Natural killer cell (primary cell): ENCODE data around the gene FHOD3. TPM values are rescaled to one million over a fixed set of nuclear protein-coding genes. Genes with fewer than 3 reads are reported as not detected.

Experiments used
- ATAC-seq, 3 donors: fragments of 150-1000 bp in 2 of 3; fragments of 200-7000 bp in 1 of 3; cut with Tn5 transposase; 1 replicate in 1 of 3; 2 replicates in 2 of 3; pipeline ENCODE4 v1.10.0; 2021; ENCODE audit warnings: mild to moderate bottlenecking in 2 of 3, moderate library complexity in 2 of 3
- DNase-seq, 2 donors: peaks; one replicate each; pipeline versions ENCODE4 v3.0.0 to v3.0.0-alpha.2; 2013 to 2021; ENCODE audit warnings: mixed read lengths in 1 of 2
- H3K27ac ChIP-seq: one replicate; pipeline ENCODE4 v1.5.1; 2013; ENCODE audit warnings: mild to moderate bottlenecking, low read length
- H3K27me3 ChIP-seq: one replicate; pipeline ENCODE4 v1.6.1; 2013; ENCODE audit warnings: low read length; ENCODE audit not compliant: control insufficient read depth, insufficient read depth
- H3K36me3 ChIP-seq: one replicate; pipeline ENCODE4 v1.6.1; 2013; ENCODE audit warnings: low read length; ENCODE audit not compliant: control insufficient read depth, insufficient read depth
- H3K4me1 ChIP-seq: one replicate; pipeline ENCODE4 v1.6.1; 2013; ENCODE audit warnings: low read length; ENCODE audit not compliant: control insufficient read depth, insufficient read depth
- H3K4me3 ChIP-seq: one replicate; pipeline ENCODE4 v1.5.1; 2013; ENCODE audit warnings: low read length
- H3K9me3 ChIP-seq: one replicate; pipeline ENCODE4 v1.6.1; 2013; ENCODE audit warnings: low read length; ENCODE audit not compliant: control insufficient read depth, insufficient read depth
- H3K27ac Mint-ChIP-seq, 2 donors: one replicate each; pipeline ENCODE4 v1.8.0; 2022; ENCODE audit warnings: mild to moderate bottlenecking in 2 of 2, mixed read lengths in 2 of 2, moderate library complexity in 1 of 2
- H3K27me3 Mint-ChIP-seq, 2 donors: one replicate each; pipeline ENCODE4 v1.8.0; 2022; ENCODE audit warnings: low read depth in 2 of 2, mixed read lengths in 2 of 2
- H3K36me3 Mint-ChIP-seq: one replicate; pipeline ENCODE4 v1.8.0; 2022; ENCODE audit warnings: mixed read lengths
- H3K4me1 Mint-ChIP-seq, 2 donors: one replicate each; pipeline ENCODE4 v1.8.0; 2022; ENCODE audit warnings: mixed read lengths in 2 of 2
- H3K4me3 Mint-ChIP-seq: one replicate; pipeline ENCODE4 v1.8.0; 2022; ENCODE audit warnings: mild to moderate bottlenecking, moderate library complexity, mixed read lengths
- H3K9me3 Mint-ChIP-seq, 2 donors: one replicate each; pipeline ENCODE4 v1.8.0; 2022; ENCODE audit warnings: mixed read lengths in 2 of 2
- WGBS: methylation state at CpG from one replicate; pipeline ENCODE4 v1.1.7; 2013; ENCODE audit warnings: missing lambda C conversion rate; ENCODE audit not compliant: insufficient coverage; 5-methylcytosine and 5-hydroxymethylcytosine counted together
- intact Hi-C: fragments of 100-400 bp; cut with micrococcal nuclease; formaldehyde crosslinking; loops from one replicate; pipeline ENCODE4 v1.14.2; 2022
- total RNA-seq, 4 donors: library from RNA; stranded (reverse); fragments of 120-200 nt in 1 of 4; gene quantifications; one replicate each; pipeline versions ENCODE4 v1.2.3 to v1.2.4, GENCODE V29; 2013 to 2022
- TF ChIP-seq, protein P1 (sequence below): fragments of 200-600 bp; IDR thresholded peaks from one replicate; pipeline ENCODE4 v1.8.0; 2022; ENCODE audit warnings: antibody characterized with exemption

The FHOD3 gene
- total RNA-seq, 3 donors from 2014 or later (not counting 1 experiment from before 2014, with no cell fraction given), result not detected

- Mint-ChIP-seq H3K4me1 (no peaks in the 10 kb centered on the region), H3K4me3 (no peak overlapping the region), H3K27ac (no peak overlapping the region), H3K27me3 (peaks cover 2 to 3% of the 10 kb centered on the region in 2 donors), H3K9me3 (no peaks in the 10 kb centered on the region), H3K36me3 (no peaks in the 10 kb centered on the region)
- Histone ChIP-seq H3K4me3 (no peak overlapping the region), H3K4me1 (no peaks in the 10 kb centered on the region), H3K27ac (no peak overlapping the region), H3K27me3 (no peaks in the 10 kb centered on the region), H3K36me3 (no peaks in the 10 kb centered on the region), H3K9me3 (no peaks in the 10 kb centered on the region)
- DNase-seq (no peak), ATAC-seq (no peak)
- 74% methylated on average over 3 of the region's 3 CpGs for WGBS
- intact Hi-C loops, result no loop called here
- TF ChIP-seq, protein P1, sequence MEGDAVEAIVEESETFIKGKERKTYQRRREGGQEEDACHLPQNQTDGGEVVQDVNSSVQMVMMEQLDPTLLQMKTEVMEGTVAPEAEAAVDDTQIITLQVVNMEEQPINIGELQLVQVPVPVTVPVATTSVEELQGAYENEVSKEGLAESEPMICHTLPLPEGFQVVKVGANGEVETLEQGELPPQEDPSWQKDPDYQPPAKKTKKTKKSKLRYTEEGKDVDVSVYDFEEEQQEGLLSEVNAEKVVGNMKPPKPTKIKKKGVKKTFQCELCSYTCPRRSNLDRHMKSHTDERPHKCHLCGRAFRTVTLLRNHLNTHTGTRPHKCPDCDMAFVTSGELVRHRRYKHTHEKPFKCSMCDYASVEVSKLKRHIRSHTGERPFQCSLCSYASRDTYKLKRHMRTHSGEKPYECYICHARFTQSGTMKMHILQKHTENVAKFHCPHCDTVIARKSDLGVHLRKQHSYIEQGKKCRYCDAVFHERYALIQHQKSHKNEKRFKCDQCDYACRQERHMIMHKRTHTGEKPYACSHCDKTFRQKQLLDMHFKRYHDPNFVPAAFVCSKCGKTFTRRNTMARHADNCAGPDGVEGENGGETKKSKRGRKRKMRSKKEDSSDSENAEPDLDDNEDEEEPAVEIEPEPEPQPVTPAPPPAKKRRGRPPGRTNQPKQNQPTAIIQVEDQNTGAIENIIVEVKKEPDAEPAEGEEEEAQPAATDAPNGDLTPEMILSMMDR, result no peak
Measured at GRCh38 chr18:36334798-36335197, 37.3 kb downstream of the FHOD3 start.

DNA sequence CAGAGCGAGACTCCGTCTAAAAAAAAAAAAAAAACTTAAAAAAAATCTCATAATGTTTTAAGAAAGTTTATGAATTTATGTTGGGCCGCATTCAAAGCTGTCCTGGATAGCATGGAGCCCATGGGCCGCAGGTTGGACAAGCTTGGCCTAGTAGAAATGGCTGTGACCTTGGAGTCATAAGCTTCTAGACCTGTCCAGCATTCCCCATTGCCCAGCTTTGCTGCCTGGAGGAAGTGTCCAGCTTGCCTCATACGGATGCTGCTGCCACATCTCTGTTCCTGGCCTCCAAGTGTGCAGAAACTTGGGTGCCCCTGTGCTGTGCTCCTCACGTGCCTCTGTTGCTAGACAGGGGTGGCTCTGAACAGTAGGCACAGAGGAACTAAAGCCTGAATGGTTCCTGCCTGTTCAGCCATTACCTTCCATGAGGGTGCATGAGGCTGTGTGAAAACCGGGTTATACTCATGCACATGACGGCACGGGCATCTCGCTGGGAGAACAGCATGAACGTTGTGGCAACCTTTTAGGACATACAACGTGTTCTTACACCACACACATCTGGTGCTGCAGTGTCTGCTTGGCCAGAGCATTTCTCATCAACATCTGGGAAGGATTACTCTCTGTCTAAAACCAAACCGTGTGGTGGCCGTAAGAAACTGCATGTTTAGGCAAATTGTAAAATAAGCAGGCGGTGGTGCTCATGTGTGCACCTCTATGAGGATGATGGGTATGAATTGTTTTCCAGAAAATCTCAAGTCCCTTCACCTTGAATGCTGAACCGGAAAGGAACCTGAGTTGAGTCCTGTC is 38.2 kb downstream of the FHOD3 start:
- Histone ChIP-seq H3K27ac (no peak overlapping the region), H3K4me3 (no peak overlapping the region), H3K4me1 (no peaks in the 10 kb centered on the region), H3K36me3 (no peaks in the 10 kb centered on the region), H3K9me3 (no peaks in the 10 kb centered on the region), H3K27me3 (no peaks in the 10 kb centered on the region)
- TF ChIP-seq, protein P1, result no peak
- Mint-ChIP-seq H3K4me1 (no peaks in the 10 kb centered on the region), H3K36me3 (no peaks in the 10 kb centered on the region), H3K9me3 (no peaks in the 10 kb centered on the region), H3K4me3 (no peak overlapping the region), H3K27ac (no peak overlapping the region), H3K27me3 (no peaks in the 10 kb centered on the region)
- intact Hi-C loops, result no loop called here
- DNase-seq (no peak), ATAC-seq (no peak)
- 87% methylated on average over 14 of the region's 16 CpGs for WGBS

- Histone ChIP-seq H3K36me3 (no peaks in the 10 kb centered on the region), H3K4me3 (no peak overlapping the region), H3K27ac (no peak overlapping the region), H3K9me3 (no peaks in the 10 kb centered on the region), H3K27me3 (no peaks in the 10 kb centered on the region), H3K4me1 (no peaks in the 10 kb centered on the region)
- Mint-ChIP-seq H3K27ac (no peak overlapping the region), H3K4me3 (no peak overlapping the region), H3K27me3 (peaks cover 3 to 6% of the 10 kb centered on the region in 2 donors), H3K9me3 (no peaks in the 10 kb centered on the region), H3K4me1 (no peaks in the 10 kb centered on the region), H3K36me3 (no peaks in the 10 kb centered on the region)
- no peak for DNase-seq
- TF ChIP-seq, protein P1, result no peak
- 91% methylated on average over 4 of the region's 4 CpGs for WGBS
- no peak for ATAC-seq
- intact Hi-C loops, result no loop called here
Measured at GRCh38 chr18:36337679-36338402, 40.3 kb downstream of the FHOD3 start.
